HepG2 (cell line): ENCODE measurements around the gene PTCH1. TPM values are rescaled to one million over a fixed set of nuclear protein-coding genes. Genes with fewer than 3 reads are reported as not detected.

Experiments used
- ATAC-seq: fragments of 200-7000 bp; cut with Tn5 transposase; 3 replicates; pipeline ENCODE4 v1.9.1; 2020; ENCODE audit warnings: mild to moderate bottlenecking, moderate library complexity
- BruUV-seq: library from RNA; stranded (reverse); fragments of 400-500 nt; replicated peaks from 2 replicates; lab custom pipeline; 2021; lab: Mats Ljungman, UMichigan
- CTCF ChIA-PET: fragments of 300-600 bp; formaldehyde crosslinking; extraction: SDS; loops from one replicate; lab custom pipeline; 2021; ENCODE audit warnings: low total read pairs, inconsistent platforms, low intra/inter-chr PET ratio; lab: Yijun Ruan, JAX
- POLR2A ChIA-PET: fragments of 350-600 bp; sonication (Branson Sonifier 250); formaldehyde crosslinking; loops from one replicate; lab custom pipeline; 2020; ENCODE audit warnings: antibody characterized with exemption, inconsistent platforms; lab: Yijun Ruan, JAX
- DNase-seq: peaks from one replicate; pipeline ENCODE4 v3.0.0-alpha.2; 2015; ENCODE audit warnings: low spot score
- FAIRE-seq: peaks from 3 replicates; lab custom pipeline; 2011; peaks lifted over from hg19 to GRCh38; lab: Jason Lieb, UNC
- H2AFZ ChIP-seq: one replicate; pipeline ENCODE4 v1.6.1; 2011; ENCODE audit warnings: low read length, inconsistent platforms
- H3K27ac ChIP-seq: fragments of 300-600 bp; 3 replicates; pipeline ENCODE4 v1.8.0; 2011; ENCODE audit warnings: mixed run types, mild to moderate bottlenecking, mixed read lengths, low read length, inconsistent platforms; ENCODE audit not compliant: insufficient read depth; ENCODE audit errors: extremely low read length
- H3K27me3 ChIP-seq, 2 experiments: fragments of 200-600 bp in 1 of 2; 2 replicates in 1 of 2; 3 replicates in 1 of 2; pipeline versions ENCODE4 v1.6.0 to v1.8.0; 2011; ENCODE audit warnings: low read length in 2 of 2, mild to moderate bottlenecking in 2 of 2, moderate library complexity in 2 of 2, inconsistent platforms in 1 of 2; ENCODE audit not compliant: insufficient read depth in 2 of 2, control insufficient read depth in 1 of 2
- H3K36me3 ChIP-seq, 2 experiments: fragments of 200-600 bp in 1 of 2; replicated peaks in 1 of 2; 2 replicates in 1 of 2; 3 replicates in 1 of 2; pipeline versions ENCODE4 v1.5.1 to v1.8.0; 2011; ENCODE audit warnings: low read length in 2 of 2, inconsistent platforms in 1 of 2; ENCODE audit not compliant: insufficient read depth in 2 of 2, control insufficient read depth in 1 of 2
- H3K4me1 ChIP-seq: 2 replicates; pipeline ENCODE4 v1.5.1; 2012; ENCODE audit warnings: low read length, inconsistent platforms; ENCODE audit not compliant: insufficient read depth
- H3K4me2 ChIP-seq: 2 replicates; pipeline ENCODE4 v1.6.0; 2011; ENCODE audit warnings: low read depth, low read length, inconsistent platforms
- H3K4me3 ChIP-seq, 3 experiments: fragments of 200-600 bp in 1 of 3; sonication (generic), shearing (Covaris generic) in 1 of 3; replicated peaks in 1 of 3; 2 replicates each; pipeline ENCODE4 v1.5.1; 2011 to 2016; ENCODE audit warnings: low read length in 3 of 3, inconsistent platforms in 2 of 3, low read depth in 2 of 3, mild to moderate bottlenecking in 2 of 3, control low read depth in 1 of 3, mixed read lengths in 1 of 3; ENCODE audit not compliant: insufficient read depth in 1 of 3
- H3K79me2 ChIP-seq: one replicate; pipeline ENCODE4 v1.6.1; 2011; ENCODE audit warnings: low read length, inconsistent platforms; ENCODE audit not compliant: insufficient read depth
- H3K9ac ChIP-seq: 2 replicates; pipeline ENCODE4 v1.6.0; 2011; ENCODE audit warnings: mild to moderate bottlenecking, low read depth, low read length, inconsistent platforms; ENCODE audit not compliant: insufficient read depth
- H3K9me3 ChIP-seq: 2 replicates; pipeline ENCODE4 v1.5.1; 2012; ENCODE audit warnings: mild to moderate bottlenecking, low read length
- H4K20me1 ChIP-seq: 2 replicates; pipeline ENCODE4 v1.6.0; 2011; ENCODE audit warnings: inconsistent platforms, mild to moderate bottlenecking, low read length, moderate library complexity; ENCODE audit not compliant: insufficient read depth
- ARNT2 ChIP-seq: sonication (generic); formaldehyde crosslinking; IDR thresholded peaks from 2 replicates; pipeline ENCODE4 v1.8.0; 2022; ENCODE audit warnings: mild to moderate bottlenecking, low read depth, missing genetic modification reagents, moderate library complexity
- CBX2 ChIP-seq, 2 experiments: fragments of 200-600 bp in 1 of 2; sonication (generic); formaldehyde crosslinking in 1 of 2; IDR thresholded peaks; 2 replicates each; pipeline versions ENCODE4 v1.7.0 to v1.8.1; 2018 to 2022; ENCODE audit warnings: low read depth in 2 of 2, low read length in 1 of 2, mild to moderate bottlenecking in 1 of 2, missing genetic modification reagents in 1 of 2
- ERF ChIP-seq: IDR thresholded peaks from 2 replicates; pipeline ENCODE4 v1.6.1; 2018; ENCODE audit warnings: missing biosample characterization, missing genetic modification reagents
- GATAD2A ChIP-seq: IDR thresholded peaks from 2 replicates; pipeline ENCODE4 v1.6.1; 2016
- IRF1 ChIP-seq: sonication (generic); formaldehyde crosslinking; IDR thresholded peaks from 2 replicates; pipeline ENCODE4 v1.4.0; 2020; ENCODE audit warnings: low read depth, mild to moderate bottlenecking, missing genetic modification reagents
- NFKB2 ChIP-seq: sonication (generic); formaldehyde crosslinking; IDR thresholded peaks from 2 replicates; pipeline ENCODE4 v1.4.0; 2020; ENCODE audit warnings: missing genetic modification reagents, borderline replicate concordance
- RARG ChIP-seq: sonication (generic); formaldehyde crosslinking; IDR thresholded peaks from 2 replicates; pipeline ENCODE4 v1.4.0; 2020; ENCODE audit warnings: low read depth, mild to moderate bottlenecking, missing genetic modification reagents
- ZEB1 ChIP-seq: IDR thresholded peaks from 2 replicates; pipeline ENCODE4 v1.6.1; 2012; ENCODE audit warnings: mild to moderate bottlenecking, low read depth, inconsistent platforms; ENCODE audit not compliant: insufficient replicate concordance
- ZFAT ChIP-seq: sonication (generic); formaldehyde crosslinking; conservative IDR thresholded peaks from 2 replicates; pipeline ENCODE4 v1.8.1; 2023; ENCODE audit warnings: missing genetic modification reagents, inconsistent platforms
- ZNF343 ChIP-seq: sonication (generic); formaldehyde crosslinking; IDR thresholded peaks from 2 replicates; pipeline ENCODE4 v1.4.0; 2020; ENCODE audit warnings: mild to moderate bottlenecking, missing genetic modification reagents
- ZNF609 ChIP-seq: sonication (generic); formaldehyde crosslinking; IDR thresholded peaks from 2 replicates; pipeline ENCODE4 v1.4.0; 2020; ENCODE audit warnings: mild to moderate bottlenecking, missing genetic modification reagents, borderline replicate concordance
- ZSCAN21 ChIP-seq: sonication (generic); formaldehyde crosslinking; IDR thresholded peaks from 2 replicates; pipeline ENCODE4 v1.8.0; 2022; ENCODE audit warnings: mild to moderate bottlenecking, missing genetic modification reagents, moderate library complexity, borderline replicate concordance
- WGBS: methylation state at CpG from one replicate; pipeline ENCODE4 v1.1.6; 2017; ENCODE audit warnings: low lambda C conversion rate; 5-methylcytosine and 5-hydroxymethylcytosine counted together
- in situ Hi-C: cut with HindIII; loops from 2 replicates; pipeline ENCODE4 v1.10.0; 2017; ENCODE audit warnings: low pct_unique_long_range_greater_than_20kb; ENCODE audit not compliant: extremely low pct_ligation_motif_present
- intact Hi-C: fragments of 100-400 bp; cut with micrococcal nuclease; formaldehyde crosslinking; loops from one replicate; pipeline ENCODE4 v1.10.0; 2022; ENCODE audit not compliant: unreplicated experiment
- polyA plus RNA-seq, 8 experiments: library from polyadenylated mRNA; depleted of rRNA in 3 of 8; stranded (reverse) in 7 of 8; unstranded in 1 of 8; fragments of >200 nt; fragmentation: Illumina TruSeq in 4 of 8; extraction: Trizol in 4 of 8; gene quantifications; 2 replicates each; pipeline versions ENCODE4 v1.2.1 to v1.2.3, GENCODE V29; 2011 to 2016; ENCODE audit warnings: low read depth in 4 of 8, missing spikeins in 1 of 8, mixed read lengths in 1 of 8; ENCODE audit not compliant: insufficient read depth in 1 of 8
- total RNA-seq, 5 experiments: library from RNA; depleted of rRNA; stranded (reverse); fragments of >200 nt; fragmentation: Illumina TruSeq; extraction: Trizol; gene quantifications; 2 replicates each; pipeline ENCODE4 v1.2.3, GENCODE V29; 2016; ENCODE audit warnings: low read depth in 1 of 5
- TF ChIP-seq, protein P1 (sequence below): sonication (generic); formaldehyde crosslinking; IDR thresholded peaks from 2 replicates; pipeline ENCODE4 v1.4.0; 2020; ENCODE audit warnings: missing genetic modification reagents

Gene PTCH1
- total and polyA plus RNA-seq, 2 of the 13 experiments (the other 11 are each of a cell fraction or from before 2014, with no cell fraction given), result 2.8 to 3.9 TPM

DNA sequence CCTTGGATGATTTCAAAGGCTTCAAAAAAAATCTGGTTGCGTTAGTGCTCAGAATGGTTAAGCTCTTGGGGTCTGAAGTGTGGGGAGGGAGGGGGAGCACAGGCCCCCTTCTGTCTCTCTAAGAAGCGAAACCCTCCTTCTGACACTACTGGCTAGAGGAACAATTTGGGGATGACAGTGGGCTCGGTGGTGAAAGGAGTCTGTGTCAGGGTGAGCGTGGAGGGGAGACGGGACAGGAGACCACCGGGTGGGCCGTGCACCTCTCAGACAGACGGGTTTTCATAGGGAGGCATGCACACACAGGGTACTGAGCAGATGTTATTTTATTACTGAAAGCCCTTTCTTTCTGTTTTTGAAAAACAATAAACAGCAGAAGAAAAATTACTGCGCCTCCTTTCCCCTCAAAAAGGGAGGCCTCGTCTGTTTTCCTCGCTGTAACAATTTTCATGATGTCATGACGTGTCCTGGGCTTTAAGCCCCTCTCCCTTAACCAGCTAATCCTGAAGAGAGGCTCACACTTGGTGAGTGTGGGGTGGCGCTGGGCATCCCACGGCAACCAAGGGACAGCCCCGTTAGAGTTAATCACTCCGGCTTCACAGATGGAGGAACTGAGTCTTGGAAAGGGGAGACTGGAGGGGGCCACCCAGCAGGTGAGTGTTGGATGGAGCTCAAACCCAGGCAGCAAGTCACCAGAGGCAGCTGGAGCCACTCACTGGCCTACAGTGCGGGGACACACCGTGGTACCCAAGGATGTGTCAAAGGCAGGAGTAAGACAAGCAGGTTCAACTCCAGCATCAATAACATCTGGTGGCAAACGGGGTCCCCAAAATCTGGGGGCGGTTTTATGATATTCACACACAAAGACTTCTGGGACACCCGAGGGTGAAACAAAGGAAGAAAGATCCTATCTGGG lies 53.4 kb downstream of the PTCH1 start:
- BruUV-seq, result no TSS peak
- Histone ChIP-seq H3K9me3 (no peaks in the 10 kb centered on the region), H3K4me2 (no peak overlapping the region), H3K79me2 (no peaks in the 10 kb centered on the region), H3K27me3 (no peaks in the 10 kb centered on the region), H3K4me3 (no peak overlapping the region), H4K20me1 (no peaks in the 10 kb centered on the region), H3K9ac (no peak overlapping the region), H3K27ac (no peak overlapping the region), H3K36me3 (peaks cover 18 to 57% of the 10 kb centered on the region in 2 experiments)
- no peak for ATAC-seq
- FAIRE-seq, result no peak
- intact Hi-C loops, result no loop called here
- no peak for DNase-seq
- CTCF ChIA-PET, result no interaction called here
- no peak for TF ChIP-seq ARNT2 (CRISPR knock-in tag)
- TF ChIP-seq IRF1, result no peak
- TF ChIP-seq RARG (CRISPR knock-in tag), result no peak
- no peak for TF ChIP-seq CBX2 (IDR thresholded peaks at IDR 0.05; ENCODE audit: low read depth, low read length)
- no peak for TF ChIP-seq CBX2 (CRISPR knock-in tag; IDR thresholded peaks at IDR 0.05; ENCODE audit: low read depth)
- TF ChIP-seq ZNF343 (CRISPR knock-in tag), result no peak
- TF ChIP-seq ZNF609 (CRISPR knock-in tag), result no peak
- TF ChIP-seq ZEB1, result no peak
- TF ChIP-seq NFKB2 (CRISPR knock-in tag), result no peak
- TF ChIP-seq, protein P1, sequence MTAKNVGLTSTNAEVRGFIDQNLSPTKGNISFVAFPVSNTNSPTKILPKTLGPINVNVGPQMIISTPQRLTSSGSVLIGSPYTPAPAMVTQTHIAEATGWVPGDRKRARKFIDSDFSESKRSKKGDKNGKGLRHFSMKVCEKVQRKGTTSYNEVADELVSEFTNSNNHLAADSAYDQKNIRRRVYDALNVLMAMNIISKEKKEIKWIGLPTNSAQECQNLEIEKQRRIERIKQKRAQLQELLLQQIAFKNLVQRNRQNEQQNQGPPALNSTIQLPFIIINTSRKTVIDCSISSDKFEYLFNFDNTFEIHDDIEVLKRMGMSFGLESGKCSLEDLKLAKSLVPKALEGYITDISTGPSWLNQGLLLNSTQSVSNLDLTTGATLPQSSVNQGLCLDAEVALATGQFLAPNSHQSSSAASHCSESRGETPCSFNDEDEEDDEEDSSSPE (CRISPR knock-in tag), result no peak
- TF ChIP-seq ERF, result no peak
- no peak for TF ChIP-seq ZFAT (CRISPR knock-in tag)
- TF ChIP-seq ZSCAN21 (CRISPR knock-in tag), result no peak
- TF ChIP-seq GATAD2A (CRISPR knock-in tag), result no peak
- TF ChIP-seq, all 625 proteins: peak for 0
- in situ Hi-C loops, result no loop called here
- POLR2A ChIA-PET, result no interaction called here
- 93% methylated on average over 21 of the region's 21 CpGs for WGBS
- Histone ChIP-seq H3K4me1 (no peaks in the 10 kb centered on the region), H2AFZ (no peak overlapping the region)
